Measurements from ENCODE around the gene IGSF21.

The IGSF21 gene

DNA sequence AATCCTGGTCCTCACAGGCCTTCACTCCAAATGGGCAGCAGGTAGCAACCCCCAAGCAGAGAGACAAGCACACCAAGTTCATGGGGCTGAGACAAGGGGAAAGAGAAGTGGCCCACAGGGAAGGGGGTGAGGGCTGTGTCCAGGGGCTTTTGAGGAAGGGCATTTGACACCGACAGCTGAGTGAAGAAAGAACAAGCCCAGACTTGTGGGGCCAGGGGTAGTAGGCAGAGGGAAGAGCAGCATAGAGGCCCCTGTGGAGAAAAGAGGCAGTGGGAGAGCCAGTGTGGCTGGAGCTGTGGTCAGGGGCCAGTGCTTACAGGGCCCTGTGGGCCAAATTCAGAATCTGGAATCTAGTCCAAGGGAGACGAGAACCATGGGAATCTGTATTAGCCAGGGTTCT, 85.4 kb downstream of the IGSF21 start:
- POLR2A ChIA-PET, result no interaction called here
- CTCF ChIA-PET, result no interaction called here
- TF ChIP-seq, protein P1, sequence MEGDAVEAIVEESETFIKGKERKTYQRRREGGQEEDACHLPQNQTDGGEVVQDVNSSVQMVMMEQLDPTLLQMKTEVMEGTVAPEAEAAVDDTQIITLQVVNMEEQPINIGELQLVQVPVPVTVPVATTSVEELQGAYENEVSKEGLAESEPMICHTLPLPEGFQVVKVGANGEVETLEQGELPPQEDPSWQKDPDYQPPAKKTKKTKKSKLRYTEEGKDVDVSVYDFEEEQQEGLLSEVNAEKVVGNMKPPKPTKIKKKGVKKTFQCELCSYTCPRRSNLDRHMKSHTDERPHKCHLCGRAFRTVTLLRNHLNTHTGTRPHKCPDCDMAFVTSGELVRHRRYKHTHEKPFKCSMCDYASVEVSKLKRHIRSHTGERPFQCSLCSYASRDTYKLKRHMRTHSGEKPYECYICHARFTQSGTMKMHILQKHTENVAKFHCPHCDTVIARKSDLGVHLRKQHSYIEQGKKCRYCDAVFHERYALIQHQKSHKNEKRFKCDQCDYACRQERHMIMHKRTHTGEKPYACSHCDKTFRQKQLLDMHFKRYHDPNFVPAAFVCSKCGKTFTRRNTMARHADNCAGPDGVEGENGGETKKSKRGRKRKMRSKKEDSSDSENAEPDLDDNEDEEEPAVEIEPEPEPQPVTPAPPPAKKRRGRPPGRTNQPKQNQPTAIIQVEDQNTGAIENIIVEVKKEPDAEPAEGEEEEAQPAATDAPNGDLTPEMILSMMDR (IDR thresholded peaks at IDR 0.05; ENCODE audit: control extremely low read depth, extremely low read depth, low read depth, missing control alignments), result no peak
- DNase-seq (ENCODE audit: extremely low spot score), result no peak

DNA sequence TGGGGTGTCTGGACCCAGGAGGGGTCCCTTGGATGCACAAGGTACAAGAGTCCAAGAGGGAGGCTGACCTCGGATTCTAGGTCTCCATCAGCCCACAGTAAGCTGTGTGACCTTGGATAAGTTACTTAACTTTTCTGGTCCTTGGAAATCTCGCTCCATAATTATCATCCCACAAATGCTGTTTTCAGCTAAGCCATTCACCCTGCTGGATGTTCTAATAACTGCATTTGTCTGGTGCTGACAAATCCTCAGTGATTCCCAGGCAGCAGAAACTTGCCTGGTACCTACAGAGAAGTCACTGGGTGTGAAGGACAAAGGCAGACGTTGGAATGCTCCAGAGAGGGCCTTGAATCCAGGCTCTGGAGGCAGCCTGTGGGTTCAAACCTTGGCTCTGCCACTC, 89.7 kb downstream of the IGSF21 start:
- no peak for DNase-seq (ENCODE audit: extremely low spot score)
- ChIA-PET CTCF (no interaction called here), POLR2A (no interaction called here)
- TF ChIP-seq, protein P1 (IDR thresholded peaks at IDR 0.05; ENCODE audit: control extremely low read depth, extremely low read depth, low read depth, missing control alignments), result no peak

DNA sequence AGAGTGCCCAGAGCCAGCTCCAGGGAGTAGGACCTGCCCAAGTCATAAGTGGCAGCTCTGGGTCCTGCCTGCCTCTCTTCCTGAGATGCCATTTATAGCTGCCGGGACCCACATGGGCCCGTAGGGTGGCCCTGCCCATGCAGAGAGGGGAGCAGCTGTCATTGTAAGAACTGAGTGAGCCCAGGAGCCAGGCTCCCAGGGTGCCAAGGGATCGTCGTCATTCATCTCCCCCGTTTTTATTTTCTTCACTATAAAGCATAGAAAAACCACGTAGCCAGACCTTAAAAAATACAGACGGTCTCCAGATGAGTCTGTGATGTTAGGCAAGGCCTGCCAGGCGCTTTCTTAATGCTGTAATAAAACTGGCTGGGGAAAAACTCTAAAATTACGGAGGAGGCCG, 90.7 kb downstream of the IGSF21 start:
- no peak for DNase-seq (ENCODE audit: extremely low spot score)
- ChIA-PET CTCF (no interaction called here), POLR2A (no interaction called here)
- TF ChIP-seq, protein P1 (IDR thresholded peaks at IDR 0.05; ENCODE audit: control extremely low read depth, extremely low read depth, low read depth, missing control alignments), result no peak

DNA sequence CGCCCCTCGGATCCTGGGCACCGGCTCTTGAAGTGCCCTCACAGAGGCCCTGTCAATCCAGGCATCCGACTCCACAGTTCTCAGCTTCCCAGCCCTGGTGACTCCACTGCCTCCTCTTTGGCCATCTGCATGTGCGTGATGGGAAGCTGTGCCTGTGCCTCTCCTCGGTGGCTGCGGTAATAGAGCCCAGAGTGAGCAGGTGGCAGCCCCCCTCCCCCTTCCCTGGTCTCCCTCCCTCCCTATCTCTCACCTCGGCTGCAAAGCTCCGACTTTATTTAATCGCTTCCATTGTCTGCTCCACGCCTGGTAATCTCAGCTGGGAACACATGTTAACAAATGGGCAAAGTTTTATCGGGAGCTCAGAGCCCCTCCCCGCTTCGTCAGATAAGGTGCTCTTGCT, 91.9 kb downstream of the IGSF21 start:
- TF ChIP-seq, protein P1 (IDR thresholded peaks at IDR 0.05; ENCODE audit: control extremely low read depth, extremely low read depth, low read depth, missing control alignments), result no peak
- ChIA-PET POLR2A (no interaction called here), CTCF (no interaction called here)
- no peak for DNase-seq (ENCODE audit: extremely low spot score)

DNA sequence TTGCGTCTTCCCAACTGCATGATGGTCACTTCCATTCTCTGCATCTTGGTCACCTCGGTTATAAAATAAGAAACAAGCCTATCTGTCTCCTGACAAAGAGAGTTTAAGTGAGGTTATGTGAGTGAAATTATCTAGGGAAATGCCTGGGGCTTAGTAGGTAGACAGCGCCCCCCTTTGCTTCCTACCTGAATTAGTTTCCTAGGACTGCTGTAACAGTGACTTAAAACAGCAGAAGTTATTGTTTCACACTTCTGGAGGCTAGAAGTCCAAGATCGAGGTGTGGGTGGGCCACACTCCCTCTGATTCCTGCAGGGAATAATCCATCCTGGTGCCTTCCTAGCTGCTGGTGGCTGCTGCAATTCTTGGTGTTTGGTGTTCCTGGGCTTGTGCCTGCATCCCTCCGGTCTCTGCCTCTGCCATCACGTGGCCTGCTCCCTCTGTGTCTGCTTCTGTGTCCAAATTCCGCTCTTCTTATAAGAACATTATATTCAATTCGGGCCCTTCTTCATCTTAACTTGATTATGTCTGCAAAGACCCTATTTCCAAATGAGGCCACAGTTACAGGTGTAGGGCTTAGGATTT, 92.6 kb downstream of the IGSF21 start:
- CTCF ChIA-PET, result no interaction called here
- DNase-seq (ENCODE audit: extremely low spot score), result no peak
- TF ChIP-seq, protein P1 (IDR thresholded peaks at IDR 0.05; ENCODE audit: control extremely low read depth, extremely low read depth, low read depth, missing control alignments), result no peak
- POLR2A ChIA-PET, result no interaction called here

DNA sequence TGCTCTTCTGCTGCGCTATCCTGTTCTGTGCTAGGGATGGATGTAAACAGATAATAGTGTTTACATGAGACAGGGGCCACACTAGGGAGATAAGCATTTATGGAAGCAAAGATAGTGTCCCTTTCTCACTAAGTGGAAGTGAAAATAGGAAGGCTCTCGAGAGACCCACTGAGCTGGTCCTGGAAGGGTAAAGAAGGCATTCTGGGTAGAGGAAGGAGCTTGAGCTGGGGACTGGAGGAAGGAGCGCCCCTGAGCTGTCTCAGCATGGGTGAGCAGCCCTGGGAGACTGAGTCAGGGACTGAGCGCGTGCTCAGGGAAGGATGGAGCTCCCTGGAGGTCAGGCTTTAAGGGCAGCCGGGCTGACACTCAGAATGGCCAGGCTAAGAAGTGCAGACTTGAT, 93.3 kb downstream of the IGSF21 start:
- TF ChIP-seq, protein P1 (IDR thresholded peaks at IDR 0.05; ENCODE audit: control extremely low read depth, extremely low read depth, low read depth, missing control alignments), result no peak
- no peak for DNase-seq (ENCODE audit: extremely low spot score)
- ChIA-PET CTCF (no interaction called here), POLR2A (no interaction called here)
